Urinary bladder (tissue), 4 donors: Measurements from ENCODE around the gene TYSND1. TPM values are rescaled to one million over a fixed set of nuclear protein-coding genes. Genes with fewer than 3 reads are reported as not detected.
"Not testable (repeated sequence)": the region's sequence is repeated elsewhere in the genome, so short reads cannot be mapped to it uniquely, and the experiment has no call there.

ENCODE experiments used
- DNase-seq: peaks from one replicate; pipeline ENCODE4 v3.0.0-alpha.2; 2015; ENCODE audit errors: extremely low spot score
- H3K27ac ChIP-seq: one replicate; pipeline ENCODE4 v1.5.1; 2013; ENCODE audit warnings: low read depth, mild to moderate bottlenecking, moderate library complexity
- H3K36me3 ChIP-seq: one replicate; pipeline ENCODE4 v1.6.1; 2013; ENCODE audit warnings: mild to moderate bottlenecking, moderate library complexity; ENCODE audit not compliant: insufficient read depth
- H3K4me1 ChIP-seq: one replicate; pipeline ENCODE4 v1.6.1; 2013; ENCODE audit warnings: mild to moderate bottlenecking, moderate library complexity; ENCODE audit not compliant: insufficient read depth
- H3K4me3 ChIP-seq: one replicate; pipeline ENCODE4 v1.5.1; 2013; ENCODE audit warnings: low read depth, low read length
- WGBS: extraction: QIAGEN DNeasy Blood & Tissue Kit; methylation state at CpG from one replicate; pipeline ENCODE4 v1.1.7; 2013; 5-methylcytosine and 5-hydroxymethylcytosine counted together
- polyA plus RNA-seq: library from polyadenylated mRNA; stranded (reverse); fragments of 200-250 nt; gene quantifications from one replicate; pipeline ENCODE4 v1.2.3, GENCODE V29; 2013
- total RNA-seq: library from RNA; depleted of rRNA; stranded (reverse); fragments of >200 nt; gene quantifications from one replicate; pipeline ENCODE4 v1.2.3, GENCODE V29; 2014
- donor health status: healthy with polysubstance abuse.
- donor health status: healthy.

TYSND1 gene
- total and polyA plus RNA-seq, 2 donors, result 7.2 to 11.7 TPM

GRCh38 chr10:70119623-70120022 is 26.9 kb downstream of the TYSND1 start:
- Histone ChIP-seq H3K4me1 (no peaks in the 10 kb centered on the region), H3K27ac (no peak overlapping the region), H3K4me3 (no peak overlapping the region), H3K36me3 (peaks cover 2% of the 10 kb centered on the region)
- no peak for DNase-seq
- 86% methylated on average over 8 of the region's 8 CpGs for WGBS

- peaks cover 2% of the 10 kb centered on the region for H3K36me3 ChIP-seq
- H3K4me3 ChIP-seq, result no peak overlapping the region
- 93% methylated on average over 7 of the region's 7 CpGs for WGBS
- no peak overlapping the region for H3K27ac ChIP-seq
- no peaks in the 10 kb centered on the region for H3K4me1 ChIP-seq
- DNase-seq, result no peak
These were observed 27.3 kb downstream of the TYSND1 start for GRCh38 chr10:70119197-70119596.

GRCh38 chr10:70118196-70118595 is 28.3 kb downstream of the TYSND1 start:
- H3K4me1 ChIP-seq, result no peaks in the 10 kb centered on the region
- H3K27ac ChIP-seq, result no peak overlapping the region
- DNase-seq, result no peak
- WGBS, result 88% methylated on average over 3 of the region's 3 CpGs
- H3K4me3 ChIP-seq, result no peak overlapping the region
- peaks cover 2% of the 10 kb centered on the region for H3K36me3 ChIP-seq

GRCh38 chr10:70117646-70118045 is 28.9 kb downstream of the TYSND1 start:
- Histone ChIP-seq H3K36me3 (peaks cover 2% of the 10 kb centered on the region), H3K4me1 (no peaks in the 10 kb centered on the region), H3K27ac (no peak overlapping the region), H3K4me3 (no peak overlapping the region)
- 83% methylated on average over 10 of the region's 10 CpGs for WGBS
- DNase-seq, result no peak

- Histone ChIP-seq H3K27ac (no peak overlapping the region), H3K4me1 (no peaks in the 10 kb centered on the region), H3K36me3 (peaks cover 2% of the 10 kb centered on the region), H3K4me3 (no peak overlapping the region)
- no peak for DNase-seq
- 53% methylated on average over 12 of the region's 12 CpGs for WGBS
These were observed 30.4 kb downstream of the TYSND1 start for GRCh38 chr10:70115948-70116682.

GRCh38 chr10:70114902-70115301 is 31.6 kb downstream of the TYSND1 start:
- peaks cover 2% of the 10 kb centered on the region for H3K36me3 ChIP-seq
- DNase-seq, result no peak
- H3K4me1 ChIP-seq, result no peaks in the 10 kb centered on the region
- no peak overlapping the region for H3K4me3 ChIP-seq
- WGBS, result 97% methylated on average over 15 of the region's 15 CpGs
- H3K27ac ChIP-seq, result no peak overlapping the region

GRCh38 chr10:70112071-70112470 is 34.4 kb downstream of the TYSND1 start:
- H3K4me1 ChIP-seq, result no peaks in the 10 kb centered on the region
- no peak overlapping the region for H3K27ac ChIP-seq
- whole genome bisulfite sequencing, result 86% methylated on average over 8 of the region's 8 CpGs
- no peaks in the 10 kb centered on the region for H3K36me3 ChIP-seq
- DNase-seq, result no peak
- no peak overlapping the region for H3K4me3 ChIP-seq

GRCh38 chr10:70111496-70111895 is 35.0 kb downstream of the TYSND1 start:
- 91% methylated on average over 22 of the region's 22 CpGs for WGBS
- H3K4me3 ChIP-seq, result no peak overlapping the region
- DNase-seq, result no peak
- H3K4me1 ChIP-seq, result no peaks in the 10 kb centered on the region
- no peak overlapping the region for H3K27ac ChIP-seq
- no peaks in the 10 kb centered on the region for H3K36me3 ChIP-seq

GRCh38 chr10:70109064-70109729 is 37.3 kb downstream of the TYSND1 start:
- no peak for DNase-seq
- Histone ChIP-seq H3K36me3 (no peaks in the 10 kb centered on the region), H3K4me3 (no peak overlapping the region), H3K4me1 (no peaks in the 10 kb centered on the region), H3K27ac (no peak overlapping the region)
- 91% methylated on average over 18 of the region's 18 CpGs for WGBS

GRCh38 chr10:70106958-70107791 is 39.3 kb downstream of the TYSND1 start:
- 73% methylated on average over 22 of the region's 22 CpGs for WGBS
- no peak overlapping the region for H3K27ac ChIP-seq
- H3K4me3 ChIP-seq, result no peak overlapping the region
- H3K4me1 ChIP-seq, result no peaks in the 10 kb centered on the region
- peaks cover 2% of the 10 kb centered on the region for H3K36me3 ChIP-seq
- no peak for DNase-seq

- no peaks in the 10 kb centered on the region for H3K4me1 ChIP-seq
- peaks cover 2% of the 10 kb centered on the region for H3K36me3 ChIP-seq
- no peak overlapping the region for H3K4me3 ChIP-seq
- 85% methylated on average over 3 of the region's 3 CpGs for WGBS
- DNase-seq, result no peak
- no peak overlapping the region for H3K27ac ChIP-seq
These were observed 44.8 kb downstream of the TYSND1 start for GRCh38 chr10:70101668-70102067.

GRCh38 chr10:70101068-70101562 is 45.4 kb downstream of the TYSND1 start:
- H3K4me3 ChIP-seq, H3K4me1 ChIP-seq, DNase-seq, H3K27ac ChIP-seq, H3K36me3 ChIP-seq: not testable (repeated sequence)
- WGBS, result 79% methylated on average over 11 of the region's 11 CpGs

GRCh38 chr10:70098271-70098670 is 48.2 kb downstream of the TYSND1 start:
- no peaks in the 10 kb centered on the region for H3K4me1 ChIP-seq
- no peak overlapping the region for H3K4me3 ChIP-seq
- no peak for DNase-seq
- WGBS, result 94% methylated on average over 3 of the region's 3 CpGs
- H3K27ac ChIP-seq, result no peak overlapping the region
- peaks cover 2% of the 10 kb centered on the region for H3K36me3 ChIP-seq
